ENCODE measurements around the gene WDR70.

DNA sequence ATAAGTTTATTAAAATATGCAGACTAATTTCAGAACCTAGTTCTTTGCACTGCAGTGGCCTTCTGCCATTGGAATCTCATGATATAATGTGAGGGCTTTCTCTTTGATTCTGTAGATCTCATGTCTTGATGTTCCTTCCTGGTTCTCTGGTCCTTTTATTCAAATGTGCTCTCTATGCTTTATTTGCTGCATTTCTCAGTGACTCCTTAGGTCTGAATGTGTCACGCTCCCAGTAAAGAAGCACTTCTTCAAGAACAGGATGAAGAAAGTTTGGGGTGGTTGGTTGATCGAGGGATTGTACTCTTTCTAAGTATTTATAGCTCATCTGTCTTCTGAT, 338.1 kb downstream of the WDR70 start:
- TF ChIP-seq ZNF70 (CRISPR knock-in tag; IDR thresholded peaks at IDR 0.05) (no peak), GLIS3 (CRISPR knock-in tag; IDR thresholded peaks at IDR 0.05) (no peak), TCF4 (CRISPR knock-in tag; IDR thresholded peaks at IDR 0.05; ENCODE audit: borderline replicate concordance) (no peak), ZFP3 (CRISPR knock-in tag; IDR thresholded peaks at IDR 0.05) (no peak), RARB (CRISPR knock-in tag; IDR thresholded peaks at IDR 0.05) (no peak), TOX (CRISPR knock-in tag; IDR thresholded peaks at IDR 0.05; ENCODE audit: borderline replicate concordance) (no peak)
- TF ChIP-seq, protein P1, sequence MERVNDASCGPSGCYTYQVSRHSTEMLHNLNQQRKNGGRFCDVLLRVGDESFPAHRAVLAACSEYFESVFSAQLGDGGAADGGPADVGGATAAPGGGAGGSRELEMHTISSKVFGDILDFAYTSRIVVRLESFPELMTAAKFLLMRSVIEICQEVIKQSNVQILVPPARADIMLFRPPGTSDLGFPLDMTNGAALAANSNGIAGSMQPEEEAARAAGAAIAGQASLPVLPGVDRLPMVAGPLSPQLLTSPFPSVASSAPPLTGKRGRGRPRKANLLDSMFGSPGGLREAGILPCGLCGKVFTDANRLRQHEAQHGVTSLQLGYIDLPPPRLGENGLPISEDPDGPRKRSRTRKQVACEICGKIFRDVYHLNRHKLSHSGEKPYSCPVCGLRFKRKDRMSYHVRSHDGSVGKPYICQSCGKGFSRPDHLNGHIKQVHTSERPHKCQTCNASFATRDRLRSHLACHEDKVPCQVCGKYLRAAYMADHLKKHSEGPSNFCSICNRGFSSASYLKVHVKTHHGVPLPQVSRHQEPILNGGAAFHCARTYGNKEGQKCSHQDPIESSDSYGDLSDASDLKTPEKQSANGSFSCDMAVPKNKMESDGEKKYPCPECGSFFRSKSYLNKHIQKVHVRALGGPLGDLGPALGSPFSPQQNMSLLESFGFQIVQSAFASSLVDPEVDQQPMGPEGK (CRISPR knock-in tag; IDR thresholded peaks at IDR 0.05; ENCODE audit: borderline replicate concordance), result no peak
- TF ChIP-seq, protein P2, sequence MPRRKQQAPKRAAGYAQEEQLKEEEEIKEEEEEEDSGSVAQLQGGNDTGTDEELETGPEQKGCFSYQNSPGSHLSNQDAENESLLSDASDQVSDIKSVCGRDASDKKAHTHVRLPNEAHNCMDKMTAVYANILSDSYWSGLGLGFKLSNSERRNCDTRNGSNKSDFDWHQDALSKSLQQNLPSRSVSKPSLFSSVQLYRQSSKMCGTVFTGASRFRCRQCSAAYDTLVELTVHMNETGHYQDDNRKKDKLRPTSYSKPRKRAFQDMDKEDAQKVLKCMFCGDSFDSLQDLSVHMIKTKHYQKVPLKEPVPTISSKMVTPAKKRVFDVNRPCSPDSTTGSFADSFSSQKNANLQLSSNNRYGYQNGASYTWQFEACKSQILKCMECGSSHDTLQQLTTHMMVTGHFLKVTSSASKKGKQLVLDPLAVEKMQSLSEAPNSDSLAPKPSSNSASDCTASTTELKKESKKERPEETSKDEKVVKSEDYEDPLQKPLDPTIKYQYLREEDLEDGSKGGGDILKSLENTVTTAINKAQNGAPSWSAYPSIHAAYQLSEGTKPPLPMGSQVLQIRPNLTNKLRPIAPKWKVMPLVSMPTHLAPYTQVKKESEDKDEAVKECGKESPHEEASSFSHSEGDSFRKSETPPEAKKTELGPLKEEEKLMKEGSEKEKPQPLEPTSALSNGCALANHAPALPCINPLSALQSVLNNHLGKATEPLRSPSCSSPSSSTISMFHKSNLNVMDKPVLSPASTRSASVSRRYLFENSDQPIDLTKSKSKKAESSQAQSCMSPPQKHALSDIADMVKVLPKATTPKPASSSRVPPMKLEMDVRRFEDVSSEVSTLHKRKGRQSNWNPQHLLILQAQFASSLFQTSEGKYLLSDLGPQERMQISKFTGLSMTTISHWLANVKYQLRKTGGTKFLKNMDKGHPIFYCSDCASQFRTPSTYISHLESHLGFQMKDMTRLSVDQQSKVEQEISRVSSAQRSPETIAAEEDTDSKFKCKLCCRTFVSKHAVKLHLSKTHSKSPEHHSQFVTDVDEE (CRISPR knock-in tag; IDR thresholded peaks at IDR 0.05), result no peak
